ENCODE data around the gene ATAT1.

ATAT1 gene

GRCh38 chr6:30600451-30600961, 26.2 kb upstream of the ATAT1 start:
- Mint-ChIP-seq H3K27ac (peak overlapping the region; percentile 64), H3K4me3 (no peak overlapping the region)

GRCh38 chr6:30601436-30601814, 25.2 kb upstream of the ATAT1 start:
- H3K27ac Mint-ChIP-seq, result peak overlapping the region; percentile 80
- no peak overlapping the region for H3K4me3 Mint-ChIP-seq

More at GRCh38 chr6:30600451-30600961, 26.2 kb upstream of the ATAT1 start:
- Mint-ChIP-seq H3K9me3 (no peaks in the 10 kb centered on the region), H3K36me3 (ENCODE audit: low read depth) (peaks cover 58% of the 10 kb centered on the region), H3K27me3 (ENCODE audit: low read depth, poor library complexity) (peaks cover 3% of the 10 kb centered on the region), H3K4me1 (peaks cover 5% of the 10 kb centered on the region)
- no peak for DNase-seq
- no peak for TF ChIP-seq CTCF (IDR thresholded peaks at IDR 0.05)

GRCh38 chr6:30601815-30602641, 24.6 kb upstream of the ATAT1 start:
- Mint-ChIP-seq H3K4me3 (no peak overlapping the region), H3K27ac (peak overlapping the region; percentile 80), H3K27me3 (ENCODE audit: low read depth, poor library complexity) (no peaks in the 10 kb centered on the region), H3K36me3 (ENCODE audit: low read depth) (peaks cover 68% of the 10 kb centered on the region), H3K9me3 (no peaks in the 10 kb centered on the region), H3K4me1 (peaks cover 5% of the 10 kb centered on the region)
- no peak for TF ChIP-seq CTCF (IDR thresholded peaks at IDR 0.05)
- DNase-seq, result no peak

More at GRCh38 chr6:30601436-30601814, 25.2 kb upstream of the ATAT1 start:
- Mint-ChIP-seq H3K27me3 (ENCODE audit: low read depth, poor library complexity) (no peaks in the 10 kb centered on the region), H3K9me3 (no peaks in the 10 kb centered on the region), H3K36me3 (ENCODE audit: low read depth) (peaks cover 65% of the 10 kb centered on the region), H3K4me1 (peaks cover 5% of the 10 kb centered on the region)
- DNase-seq, result no peak
- no peak for TF ChIP-seq CTCF (IDR thresholded peaks at IDR 0.05)

- TF ChIP-seq CTCF (IDR thresholded peaks at IDR 0.05), result no peak
- DNase-seq, result no peak
- no peaks in the 10 kb centered on the region for H3K9me3 Mint-ChIP-seq
- H3K27me3 Mint-ChIP-seq (ENCODE audit: low read depth, poor library complexity), result no peaks in the 10 kb centered on the region
- H3K4me3 Mint-ChIP-seq, result no peak overlapping the region
- peaks cover 82% of the 10 kb centered on the region for H3K36me3 Mint-ChIP-seq (ENCODE audit: low read depth)
- H3K4me1 Mint-ChIP-seq, result peaks cover 5% of the 10 kb centered on the region
- H3K27ac Mint-ChIP-seq, result no peak overlapping the region
Measured at GRCh38 chr6:30603961-30604360, 22.7 kb upstream of the ATAT1 start.

GRCh38 chr6:30610065-30610464, 16.6 kb upstream of the ATAT1 start:
- Mint-ChIP-seq H3K27ac (peak overlapping the region; percentile 43), H3K9me3 (no peaks in the 10 kb centered on the region), H3K4me1 (peaks cover 64% of the 10 kb centered on the region), H3K36me3 (ENCODE audit: low read depth) (peaks cover 64% of the 10 kb centered on the region), H3K4me3 (no peak overlapping the region), H3K27me3 (ENCODE audit: low read depth, poor library complexity) (peaks cover under 1% of the 10 kb centered on the region)
- DNase-seq, result no peak
- no peak for TF ChIP-seq CTCF (IDR thresholded peaks at IDR 0.05)

Measured in nephron progenitor cell (in vitro differentiated cells).